Thyroid gland (tissue), 4 donors: ENCODE measurements around the gene ME3. TPM values are rescaled to one million over a fixed set of nuclear protein-coding genes. Genes with fewer than 3 reads are reported as not detected.

ENCODE experiments used
- DNase-seq, 2 donors: peaks; one replicate each; pipeline ENCODE4 v3.0.0-alpha.2; 2019
- H3K27ac ChIP-seq, 3 donors: fragments of 200-600 bp; sonication (generic); 1 replicate in 2 of 3; 2 replicates in 1 of 3; pipeline ENCODE4 v1.5.1; 2016 to 2019; ENCODE audit warnings: mild to moderate bottlenecking in 1 of 3, moderate library complexity in 1 of 3
- H3K27me3 ChIP-seq: fragments of 200-600 bp; sonication (generic); one replicate; pipeline ENCODE4 v1.5.1; 2019
- H3K36me3 ChIP-seq, 2 donors: fragments of 200-600 bp; sonication (generic); one replicate each; pipeline ENCODE4 v1.5.1; 2016 to 2019
- H3K4me1 ChIP-seq, 2 donors: fragments of 200-600 bp; sonication (generic); one replicate each; pipeline ENCODE4 v1.5.1; 2017 to 2019
- H3K4me3 ChIP-seq, 3 donors: fragments of 200-600 bp; sonication (generic); replicated peaks in 1 of 3; 1 replicate in 2 of 3; 2 replicates in 1 of 3; pipeline ENCODE4 v1.5.1; 2016; ENCODE audit warnings: mild to moderate bottlenecking in 1 of 3
- H3K9me3 ChIP-seq: fragments of 200-600 bp; sonication (generic); one replicate; pipeline ENCODE4 v1.5.1; 2017
- POLR2A ChIP-seq, 2 donors: fragments of 450-650 bp; IDR thresholded peaks; one replicate each; pipeline ENCODE4 v1.6.1; 2017; ENCODE audit warnings: antibody characterized with exemption in 2 of 2, mild to moderate bottlenecking in 2 of 2, moderate library complexity in 1 of 2
- WGBS, 2 donors: methylation state at CpG; one replicate each; pipeline ENCODE4 v1.1.5; 2017; 5-methylcytosine and 5-hydroxymethylcytosine counted together
- intact Hi-C: fragments of 100-400 bp; cut with DNase I; formaldehyde crosslinking; loops from one replicate; pipeline ENCODE4 v1.15.1; 2023
- total RNA-seq, 4 donors: library from RNA; depleted of rRNA; stranded (reverse); fragments of >200 nt; gene quantifications; one replicate each; pipeline ENCODE4 v1.2.3, GENCODE V29; 2016
- TF ChIP-seq, protein P1 (sequence below), 6 experiments: fragments of 200-600 bp in 3 of 6; fragments of 450-650 bp in 3 of 6; sonication (generic) in 3 of 6; IDR thresholded peaks; one replicate each; pipeline ENCODE4 v1.5.1; 2016 to 2019; ENCODE audit warnings: antibody characterized with exemption in 6 of 6, mild to moderate bottlenecking in 2 of 6, inconsistent platforms in 1 of 6, moderate library complexity in 1 of 6

Gene ME3
- total RNA-seq, 4 donors from 2014 or later: 29.1 to 53.5 (median 37.1) TPM

- TF ChIP-seq, protein P1, sequence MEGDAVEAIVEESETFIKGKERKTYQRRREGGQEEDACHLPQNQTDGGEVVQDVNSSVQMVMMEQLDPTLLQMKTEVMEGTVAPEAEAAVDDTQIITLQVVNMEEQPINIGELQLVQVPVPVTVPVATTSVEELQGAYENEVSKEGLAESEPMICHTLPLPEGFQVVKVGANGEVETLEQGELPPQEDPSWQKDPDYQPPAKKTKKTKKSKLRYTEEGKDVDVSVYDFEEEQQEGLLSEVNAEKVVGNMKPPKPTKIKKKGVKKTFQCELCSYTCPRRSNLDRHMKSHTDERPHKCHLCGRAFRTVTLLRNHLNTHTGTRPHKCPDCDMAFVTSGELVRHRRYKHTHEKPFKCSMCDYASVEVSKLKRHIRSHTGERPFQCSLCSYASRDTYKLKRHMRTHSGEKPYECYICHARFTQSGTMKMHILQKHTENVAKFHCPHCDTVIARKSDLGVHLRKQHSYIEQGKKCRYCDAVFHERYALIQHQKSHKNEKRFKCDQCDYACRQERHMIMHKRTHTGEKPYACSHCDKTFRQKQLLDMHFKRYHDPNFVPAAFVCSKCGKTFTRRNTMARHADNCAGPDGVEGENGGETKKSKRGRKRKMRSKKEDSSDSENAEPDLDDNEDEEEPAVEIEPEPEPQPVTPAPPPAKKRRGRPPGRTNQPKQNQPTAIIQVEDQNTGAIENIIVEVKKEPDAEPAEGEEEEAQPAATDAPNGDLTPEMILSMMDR (IDR thresholded peaks at IDR 0.05): no peak
- no peak for TF ChIP-seq POLR2A (IDR thresholded peaks at IDR 0.05)
- intact Hi-C loops: no loop called here
- no peaks in the 10 kb centered on the region for H3K36me3 ChIP-seq
- peak; percentile 63 to 67 for DNase-seq
- no peaks in the 10 kb centered on the region for H3K9me3 ChIP-seq
- 15 to 20% methylated on average over 5 of the region's 5 CpGs for WGBS, 2 donors
- H3K4me3 ChIP-seq: no peak overlapping the region
- H3K27ac ChIP-seq: peak overlapping the region; percentile 71 to 95 (median 87)
- H3K4me1 ChIP-seq: peaks cover 57 to 64% of the 10 kb centered on the region in 2 donors
- no peaks in the 10 kb centered on the region for H3K27me3 ChIP-seq
Measured at GRCh38 chr11:86519064-86519911, 153.1 kb downstream of the ME3 start.

DNA sequence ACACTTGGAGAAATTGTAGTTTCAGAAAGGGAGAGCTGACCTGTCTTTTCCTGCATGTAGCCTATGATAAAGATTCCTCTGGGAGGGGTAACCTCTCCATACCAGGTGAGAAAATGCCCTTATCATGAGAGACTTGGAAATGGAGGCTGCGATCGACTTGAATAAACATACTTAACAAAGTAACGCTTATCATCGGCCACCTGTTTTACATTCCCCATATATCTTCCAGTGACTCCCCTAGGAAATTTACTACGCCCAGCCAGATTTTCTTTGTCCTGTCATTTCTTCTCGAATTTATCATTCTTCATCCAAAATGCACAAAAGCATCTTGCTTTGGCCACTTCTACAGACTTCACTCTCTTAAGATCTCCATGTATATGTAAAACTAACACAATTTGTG lies 154.2 kb downstream of the ME3 start:
- Histone ChIP-seq H3K36me3 (no peaks in the 10 kb centered on the region), H3K27ac (peak overlapping the region; percentile 65 to 95 (median 87)), H3K9me3 (no peaks in the 10 kb centered on the region), H3K4me3 (no peak overlapping the region), H3K27me3 (no peaks in the 10 kb centered on the region), H3K4me1 (peaks cover 48 to 53% of the 10 kb centered on the region in 2 donors)
- no peak for DNase-seq
- intact Hi-C loops: no loop called here
- TF ChIP-seq POLR2A (IDR thresholded peaks at IDR 0.05): no peak
- TF ChIP-seq, protein P1 (IDR thresholded peaks at IDR 0.05): no peak
- WGBS, 2 donors: 87 to 89% methylated on average over 6 of the region's 6 CpGs

DNA sequence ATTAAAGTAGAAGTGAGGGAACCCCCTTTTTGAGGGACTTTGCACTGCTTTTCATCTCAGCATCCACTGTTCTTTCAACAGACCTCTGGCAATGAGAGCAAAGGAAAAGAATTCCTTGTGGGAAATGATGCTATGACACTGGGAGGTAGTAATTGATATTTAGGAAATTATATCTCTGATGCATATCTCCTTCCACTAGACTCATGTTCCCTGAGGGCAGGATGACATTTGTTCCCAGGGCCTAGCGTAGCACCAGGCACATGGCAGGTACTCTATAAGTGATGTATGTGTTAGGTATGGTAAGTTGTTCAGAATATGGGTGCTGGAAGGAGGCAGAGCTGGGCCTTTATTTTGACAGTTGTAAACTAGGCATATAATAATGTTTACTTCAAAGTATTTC lies 154.9 kb downstream of the ME3 start:
- TF ChIP-seq, protein P1 (IDR thresholded peaks at IDR 0.05): no peak
- no peak for TF ChIP-seq POLR2A (IDR thresholded peaks at IDR 0.05)
- Histone ChIP-seq H3K27me3 (no peaks in the 10 kb centered on the region), H3K27ac (peak overlapping the region in 1 of 3 donors; percentile 7), H3K9me3 (no peaks in the 10 kb centered on the region), H3K36me3 (no peaks in the 10 kb centered on the region), H3K4me1 (peaks cover 46 to 49% of the 10 kb centered on the region in 2 donors), H3K4me3 (no peak overlapping the region)
- intact Hi-C loops: no loop called here
- no peak for DNase-seq
- WGBS, 2 donors: 83 to 100% methylated on average over 1 of the region's 1 CpG

GRCh38 chr11:86515297-86516094 lies 156.9 kb downstream of the ME3 start:
- Histone ChIP-seq H3K4me1 (peaks cover 32 to 34% of the 10 kb centered on the region in 2 donors), H3K27ac (no peak overlapping the region), H3K9me3 (no peaks in the 10 kb centered on the region), H3K4me3 (no peak overlapping the region), H3K27me3 (no peaks in the 10 kb centered on the region), H3K36me3 (no peaks in the 10 kb centered on the region)
- WGBS, 2 donors: 50 to 57% methylated on average over 7 of the region's 7 CpGs
- TF ChIP-seq, protein P1 (IDR thresholded peaks at IDR 0.05): no peak
- no peak for TF ChIP-seq POLR2A (IDR thresholded peaks at IDR 0.05)
- intact Hi-C loops: no loop called here
- no peak for DNase-seq
